IPS-18a (cell line): ENCODE results near the gene RYR3.
"Not testable (repeated sequence)": the region's sequence is repeated elsewhere in the genome, so short reads cannot be mapped to it uniquely, and the experiment has no call there.

Experiments used
- H3K27ac ChIP-seq: one replicate; pipeline ENCODE4 v1.5.1; 2013; ENCODE audit warnings: low read length
- H3K27me3 ChIP-seq: one replicate; pipeline ENCODE4 v1.6.1; 2013; ENCODE audit warnings: mild to moderate bottlenecking, low read length; ENCODE audit not compliant: control insufficient read depth, insufficient read depth
- H3K36me3 ChIP-seq: one replicate; pipeline ENCODE4 v1.6.1; 2013; ENCODE audit warnings: low read depth, low read length; ENCODE audit not compliant: control insufficient read depth
- H3K4me1 ChIP-seq: one replicate; pipeline ENCODE4 v1.6.1; 2013; ENCODE audit warnings: low read depth, low read length; ENCODE audit not compliant: control insufficient read depth
- H3K4me3 ChIP-seq: one replicate; pipeline ENCODE4 v1.5.1; 2013; ENCODE audit warnings: low read length
- H3K9ac ChIP-seq: one replicate; pipeline ENCODE4 v1.6.1; 2013; ENCODE audit warnings: mild to moderate bottlenecking, low read length, moderate library complexity
- H3K9me3 ChIP-seq: one replicate; pipeline ENCODE4 v1.6.1; 2013; ENCODE audit warnings: low read depth, low read length; ENCODE audit not compliant: control insufficient read depth

Gene RYR3

DNA sequence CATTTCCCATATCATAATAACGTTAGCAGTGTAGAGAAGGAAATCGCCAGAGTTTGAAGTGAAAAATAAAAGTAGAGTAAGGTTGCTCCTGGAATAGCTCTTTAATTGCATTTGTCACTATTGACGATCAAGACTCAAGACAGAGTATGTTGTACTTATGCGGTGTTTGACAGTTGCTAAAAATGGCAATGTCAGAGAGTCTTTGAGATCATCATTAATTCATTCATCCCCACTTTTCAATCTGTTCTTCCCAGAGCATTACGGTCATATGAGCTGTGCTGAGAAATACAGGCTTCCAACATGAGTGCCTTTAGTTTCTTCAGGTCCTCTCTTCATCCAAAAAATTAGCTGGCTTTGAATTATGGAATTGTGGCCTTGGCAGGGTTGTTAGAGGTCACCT is 483.7 kb downstream of the RYR3 start:
- Histone ChIP-seq H3K9me3 (no peaks in the 10 kb centered on the region), H3K27me3 (no peaks in the 10 kb centered on the region), H3K9ac (no peak overlapping the region), H3K27ac (no peak overlapping the region), H3K4me3 (no peak overlapping the region), H3K4me1 (no peaks in the 10 kb centered on the region), H3K36me3 (no peaks in the 10 kb centered on the region)

DNA sequence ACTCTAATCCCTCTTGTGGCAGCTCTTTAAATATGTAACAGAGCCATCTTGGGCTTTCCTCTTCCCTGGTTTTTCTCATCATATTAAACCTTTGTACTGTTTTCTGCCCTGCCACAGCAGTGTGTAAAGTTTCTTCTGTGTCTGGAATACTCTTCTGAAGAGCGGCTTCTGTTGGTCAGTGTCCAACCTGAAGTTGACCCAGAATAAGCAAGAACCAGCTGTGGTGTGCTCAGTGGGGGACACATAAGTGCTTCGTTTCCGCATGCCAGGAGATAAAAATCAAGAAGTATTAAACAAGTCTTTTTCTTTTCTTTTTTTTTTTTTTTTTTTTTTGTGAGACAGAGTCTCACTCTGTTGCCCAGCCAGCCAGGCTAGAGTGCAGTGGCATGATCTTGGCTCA is 484.3 kb downstream of the RYR3 start:
- H3K4me1 ChIP-seq, result no peaks in the 10 kb centered on the region
- H3K9me3 ChIP-seq, result no peaks in the 10 kb centered on the region
- no peaks in the 10 kb centered on the region for H3K27me3 ChIP-seq
- no peak overlapping the region for H3K9ac ChIP-seq
- no peak overlapping the region for H3K4me3 ChIP-seq
- H3K36me3 ChIP-seq, result no peaks in the 10 kb centered on the region
- no peak overlapping the region for H3K27ac ChIP-seq

DNA sequence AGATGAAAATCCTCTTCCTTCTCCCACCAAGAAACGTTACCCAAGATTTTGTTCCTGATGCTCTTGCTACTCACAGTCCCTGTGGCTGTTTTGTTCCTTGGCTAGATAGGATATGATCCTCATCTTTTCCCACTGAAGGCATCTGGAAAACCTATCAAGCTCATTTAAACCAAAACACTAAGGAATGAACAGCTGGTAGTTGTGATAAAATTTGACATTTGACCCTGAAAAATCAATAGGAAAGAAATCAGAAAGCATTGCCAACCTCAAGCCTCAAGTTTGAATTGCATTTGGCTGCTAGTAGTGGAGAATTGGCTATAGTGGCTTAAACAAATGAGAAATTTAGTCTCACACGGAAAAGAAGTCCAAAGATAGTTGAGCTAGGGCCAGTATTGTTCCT is 486.9 kb downstream of the RYR3 start:
- Histone ChIP-seq H3K27me3 (no peaks in the 10 kb centered on the region), H3K36me3 (no peaks in the 10 kb centered on the region), H3K4me1 (no peaks in the 10 kb centered on the region), H3K9ac (no peak overlapping the region), H3K27ac (no peak overlapping the region), H3K9me3 (no peaks in the 10 kb centered on the region), H3K4me3 (no peak overlapping the region)

DNA sequence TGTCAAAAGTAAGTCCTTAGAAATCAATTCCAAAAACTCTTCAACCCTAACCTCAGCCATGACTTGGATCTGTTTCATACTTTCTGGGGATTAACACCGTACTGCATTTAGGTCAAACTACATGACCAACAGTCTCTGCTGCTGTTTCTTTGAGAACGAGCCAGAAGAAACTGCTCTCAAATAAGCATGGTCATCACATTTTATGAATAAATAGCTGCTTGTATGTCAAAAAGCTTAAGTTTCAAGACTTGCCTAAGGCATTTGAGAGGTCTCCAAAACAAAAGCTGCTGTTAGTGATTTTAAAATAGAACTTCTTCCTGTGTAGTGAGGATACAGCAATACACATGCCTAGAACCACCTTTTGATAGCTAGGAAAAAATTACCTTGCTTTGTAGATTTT is 491.2 kb downstream of the RYR3 start:
- Histone ChIP-seq H3K4me1 (no peaks in the 10 kb centered on the region), H3K4me3 (no peak overlapping the region), H3K36me3 (no peaks in the 10 kb centered on the region), H3K27ac (no peak overlapping the region), H3K27me3 (no peaks in the 10 kb centered on the region), H3K9me3 (no peaks in the 10 kb centered on the region), H3K9ac (no peak overlapping the region)

DNA sequence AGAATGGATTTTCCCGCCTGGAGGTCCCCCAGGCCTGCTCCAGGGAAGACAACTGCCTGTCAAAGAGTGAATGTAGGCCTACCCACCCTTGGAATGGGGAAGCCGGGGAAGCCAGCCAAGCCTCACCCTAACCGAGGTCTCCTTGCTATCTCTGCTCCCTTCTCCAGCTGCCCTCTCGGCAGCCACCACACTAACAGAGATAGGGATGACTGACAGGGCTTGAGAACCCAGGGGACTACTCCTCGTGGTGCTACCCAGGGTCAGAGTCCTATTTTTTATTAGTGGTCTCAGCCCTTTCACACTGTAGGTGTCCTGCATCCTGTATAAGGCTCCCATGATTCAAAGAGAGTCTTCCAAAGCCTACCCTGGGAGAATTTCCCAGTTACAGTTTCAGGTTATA is 496.9 kb downstream of the RYR3 start:
- Histone ChIP-seq H3K27ac (no peak overlapping the region), H3K9ac (no peak overlapping the region), H3K27me3 (no peaks in the 10 kb centered on the region), H3K36me3 (no peaks in the 10 kb centered on the region), H3K9me3 (no peaks in the 10 kb centered on the region), H3K4me1 (no peaks in the 10 kb centered on the region), H3K4me3 (no peak overlapping the region)

DNA sequence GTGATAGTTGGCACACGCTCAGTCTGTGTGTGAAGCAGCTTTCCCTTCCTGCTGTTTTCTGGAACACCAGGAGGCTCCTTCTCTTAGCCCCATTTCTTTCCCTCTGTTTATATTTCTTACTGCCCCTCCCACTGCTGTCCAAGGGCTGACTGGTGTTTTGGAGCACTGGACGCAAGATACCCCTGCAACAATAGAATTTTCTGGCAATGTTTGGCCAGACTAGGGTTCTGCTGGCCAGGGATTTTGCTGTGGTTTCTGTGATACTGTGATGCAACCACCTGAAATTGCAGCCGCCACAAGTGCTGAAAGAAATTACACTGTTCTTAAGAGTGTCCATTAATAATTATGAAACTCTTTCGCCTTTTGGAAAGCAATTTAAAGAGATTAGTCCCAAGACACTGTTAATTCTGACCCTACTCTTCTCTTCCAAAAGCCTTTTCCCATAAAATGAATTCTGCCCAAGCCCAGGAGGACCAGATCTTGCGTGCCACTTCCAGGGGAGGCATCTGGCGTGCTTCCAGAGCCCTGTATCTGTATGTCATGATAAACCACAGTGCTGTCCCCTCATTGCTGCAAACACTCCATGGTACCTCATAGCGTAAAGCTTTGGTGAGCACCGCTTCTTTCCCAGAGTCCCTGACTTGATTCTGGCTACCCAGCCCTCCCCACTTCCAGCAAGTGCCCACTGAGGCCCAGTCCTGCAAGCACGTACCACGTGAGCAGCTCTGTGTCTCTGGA is 498.1 kb downstream of the RYR3 start:
- H3K9me3 ChIP-seq, result no peaks in the 10 kb centered on the region
- no peaks in the 10 kb centered on the region for H3K27me3 ChIP-seq
- no peak overlapping the region for H3K4me3 ChIP-seq
- H3K36me3 ChIP-seq, result no peaks in the 10 kb centered on the region
- H3K9ac ChIP-seq, result no peak overlapping the region
- no peaks in the 10 kb centered on the region for H3K4me1 ChIP-seq
- no peak overlapping the region for H3K27ac ChIP-seq

DNA sequence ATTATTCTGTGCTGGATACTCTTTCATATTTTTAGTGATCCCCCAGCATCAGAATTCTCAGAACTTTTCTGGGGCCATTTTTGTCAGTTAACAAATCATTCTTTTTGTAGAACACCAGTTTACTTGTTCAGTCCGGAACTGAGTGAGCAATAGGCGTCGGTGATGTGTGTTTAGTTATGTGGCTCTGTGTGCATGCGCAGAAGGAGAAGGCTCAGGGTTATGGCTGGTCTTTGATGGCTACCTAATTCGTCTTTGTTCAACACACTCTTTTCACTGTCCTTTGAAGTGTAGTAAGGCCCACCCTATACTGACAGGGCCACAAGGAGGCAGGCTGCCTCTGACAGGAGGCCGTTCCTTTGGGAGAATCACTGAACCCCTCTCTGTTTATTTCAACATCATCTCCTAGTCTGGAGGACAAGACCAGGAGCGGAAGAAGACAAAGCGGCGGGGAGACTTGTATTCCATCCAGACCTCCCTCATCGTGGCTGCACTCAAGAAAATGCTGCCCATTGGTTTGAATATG is 499.4 kb downstream of the RYR3 start:
- H3K27ac ChIP-seq, result no peak overlapping the region
- H3K4me3 ChIP-seq, result no peak overlapping the region
- H3K4me1 ChIP-seq, result no peaks in the 10 kb centered on the region
- no peaks in the 10 kb centered on the region for H3K36me3 ChIP-seq
- no peaks in the 10 kb centered on the region for H3K9me3 ChIP-seq
- H3K9ac ChIP-seq, result no peak overlapping the region
- H3K27me3 ChIP-seq, result no peaks in the 10 kb centered on the region

DNA sequence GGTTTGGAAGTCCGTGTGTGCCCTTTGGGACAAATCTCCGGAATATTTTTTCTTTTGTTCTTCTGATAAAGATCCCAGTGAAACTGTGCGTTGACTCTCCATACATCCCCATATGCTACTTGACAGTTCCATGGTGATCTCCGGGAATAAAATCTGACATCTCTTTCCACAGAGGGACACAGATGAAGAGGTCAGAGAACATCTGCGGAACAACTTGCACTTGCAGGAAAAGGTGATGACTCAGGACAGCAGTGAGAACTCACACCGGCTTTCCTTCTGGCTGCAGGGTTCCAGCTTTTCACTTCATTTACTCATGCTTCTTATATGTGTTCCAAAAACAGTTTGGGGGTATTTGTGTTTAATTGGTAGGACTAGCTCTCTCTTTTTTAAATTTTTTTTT is 500.0 kb downstream of the RYR3 start:
- H3K9me3 ChIP-seq, result no peaks in the 10 kb centered on the region
- no peak overlapping the region for H3K9ac ChIP-seq
- no peaks in the 10 kb centered on the region for H3K36me3 ChIP-seq
- no peaks in the 10 kb centered on the region for H3K4me1 ChIP-seq
- H3K27me3 ChIP-seq, result no peaks in the 10 kb centered on the region
- H3K27ac ChIP-seq, result no peak overlapping the region
- H3K4me3 ChIP-seq, result no peak overlapping the region

DNA sequence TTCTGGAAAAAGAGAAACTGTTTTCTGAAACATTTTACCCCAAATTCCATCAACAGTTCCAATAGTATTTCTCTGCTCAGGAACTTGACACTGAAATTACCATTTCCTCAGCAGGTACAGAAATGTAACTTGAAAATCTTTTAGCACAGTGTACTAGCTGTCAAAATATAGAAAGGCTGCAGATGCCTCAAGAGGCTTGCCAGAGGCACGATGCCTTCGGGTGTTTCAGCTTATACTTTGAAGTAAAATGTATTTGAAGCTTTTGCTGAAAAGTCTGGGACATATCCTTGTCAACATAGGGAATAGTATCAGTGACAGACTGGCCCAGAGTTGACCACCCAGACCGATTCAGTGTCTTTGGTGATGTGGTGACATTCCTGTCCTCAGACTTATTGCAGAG is 503.1 kb downstream of the RYR3 start:
- Histone ChIP-seq H3K27ac (no peak overlapping the region), H3K4me1 (no peaks in the 10 kb centered on the region), H3K36me3 (no peaks in the 10 kb centered on the region), H3K9ac (no peak overlapping the region), H3K27me3 (no peaks in the 10 kb centered on the region), H3K9me3 (no peaks in the 10 kb centered on the region), H3K4me3 (no peak overlapping the region)

DNA sequence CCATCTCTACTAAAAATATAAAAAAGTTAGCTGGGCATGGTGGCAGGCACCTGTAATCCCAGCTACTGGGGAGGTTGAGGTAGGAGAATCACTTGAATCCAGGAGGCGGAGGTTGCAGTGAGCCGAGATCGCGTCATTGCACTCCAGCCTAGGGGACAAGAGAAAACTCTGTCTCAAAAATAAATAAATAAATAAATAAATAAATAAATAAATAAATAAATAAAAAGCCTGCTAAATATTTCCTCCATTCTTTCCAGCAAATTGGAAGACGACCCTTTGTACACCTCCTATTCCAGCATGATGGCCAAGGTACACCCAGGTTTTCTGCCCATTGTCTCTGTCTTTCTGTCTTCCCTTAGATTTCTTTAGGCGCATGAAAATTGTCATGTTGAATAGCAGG is 508.7 kb downstream of the RYR3 start:
- H3K36me3 ChIP-seq, H3K4me1 ChIP-seq, H3K27me3 ChIP-seq, H3K9me3 ChIP-seq, H3K4me3 ChIP-seq, H3K27ac ChIP-seq, H3K9ac ChIP-seq: not testable (repeated sequence)

DNA sequence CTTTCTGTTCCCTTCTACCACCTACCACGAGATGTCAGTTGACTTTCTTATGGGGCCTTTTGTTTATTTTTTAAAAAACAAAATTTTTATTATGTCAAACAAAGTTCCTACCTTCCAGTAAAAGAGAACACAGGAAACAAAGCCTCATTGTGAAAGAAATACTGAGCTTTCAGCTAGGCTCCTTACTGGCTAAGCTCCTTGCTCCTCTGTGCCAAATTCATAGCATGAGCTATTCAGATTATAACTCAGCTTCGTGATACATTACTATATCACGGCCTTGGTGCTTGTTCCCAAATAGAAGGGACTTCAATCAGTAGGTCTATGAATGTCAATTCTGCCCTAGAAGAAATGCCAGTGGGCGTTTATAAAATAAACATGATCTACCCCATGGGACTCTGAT is 511.7 kb downstream of the RYR3 start:
- H3K36me3 ChIP-seq, result no peaks in the 10 kb centered on the region
- H3K9ac ChIP-seq, result no peak overlapping the region
- H3K27me3 ChIP-seq, result no peaks in the 10 kb centered on the region
- peaks cover 4% of the 10 kb centered on the region for H3K4me1 ChIP-seq
- H3K9me3 ChIP-seq, result no peaks in the 10 kb centered on the region
- no peak overlapping the region for H3K27ac ChIP-seq
- no peak overlapping the region for H3K4me3 ChIP-seq

DNA sequence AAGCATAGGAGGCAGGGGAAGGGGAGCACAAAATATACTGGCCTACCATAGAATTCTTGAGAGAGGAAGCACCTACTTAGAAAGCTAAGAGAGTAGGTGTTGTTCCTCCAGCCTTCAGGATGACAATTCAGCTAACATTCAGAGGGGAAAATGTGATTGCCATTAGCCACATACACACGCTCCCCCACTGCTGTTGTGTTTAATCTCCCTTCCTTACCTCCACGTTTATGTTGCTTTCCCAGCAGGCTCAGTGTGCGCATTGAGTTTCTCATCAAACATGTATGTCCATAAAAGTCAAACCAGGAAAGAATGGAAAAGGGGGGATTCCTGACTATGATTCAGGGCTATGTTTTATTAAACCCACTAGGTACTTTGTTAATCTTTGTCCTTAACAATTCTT is 512.4 kb downstream of the RYR3 start:
- peaks cover 4% of the 10 kb centered on the region for H3K4me1 ChIP-seq
- H3K36me3 ChIP-seq, result no peaks in the 10 kb centered on the region
- H3K27me3 ChIP-seq, result no peaks in the 10 kb centered on the region
- H3K27ac ChIP-seq, result no peak overlapping the region
- H3K9me3 ChIP-seq, result no peaks in the 10 kb centered on the region
- H3K9ac ChIP-seq, result no peak overlapping the region
- H3K4me3 ChIP-seq, result no peak overlapping the region
